Panc1 (cell line): Measurements from ENCODE around the gene GAMT. TPM values are rescaled to one million over a fixed set of nuclear protein-coding genes. Genes with fewer than 3 reads are reported as not detected.

ENCODE experiments used
- ATAC-seq: fragments of 200-7000 bp; cut with Tn5 transposase; 2 replicates; pipeline ENCODE4 v1.9.1; 2020; ENCODE audit warnings: mild to moderate bottlenecking, moderate library complexity
- BruUV-seq: library from RNA; stranded (reverse); fragments of 400-500 nt; replicated peaks from 2 replicates; lab custom pipeline; 2021; lab: Mats Ljungman, UMichigan
- CTCF ChIA-PET: fragments of 300-600 bp; sonication (Branson Sonifier 250); formaldehyde crosslinking; loops from one replicate; lab custom pipeline; 2022; ENCODE audit warnings: antibody characterized with exemption; lab: Charles Lee
- POLR2A ChIA-PET: fragments of 300-600 bp; sonication (Branson Sonifier 250); formaldehyde crosslinking; loops from one replicate; lab custom pipeline; 2022; ENCODE audit warnings: antibody characterized with exemption; lab: Charles Lee
- DNase-seq: peaks from one replicate; pipeline ENCODE4 v3.0.0-alpha.2; 2010; ENCODE audit warnings: low read depth, low spot score
- H3K27ac ChIP-seq: 2 replicates; pipeline ENCODE4 v1.5.1; 2011; ENCODE audit warnings: mild to moderate bottlenecking, low read length, inconsistent platforms
- H3K27me3 ChIP-seq: fragments of 200-500 bp; sonication (Bioruptor generic); 2 replicates; pipeline ENCODE4 v1.6.0; 2014; ENCODE audit warnings: low read length, inconsistent platforms; ENCODE audit not compliant: control insufficient read depth, insufficient read depth
- H3K36me3 ChIP-seq: fragments of 200-500 bp; sonication (Bioruptor generic); 2 replicates; pipeline ENCODE4 v1.5.1; 2014; ENCODE audit warnings: inconsistent platforms, mild to moderate bottlenecking, low read length, moderate library complexity; ENCODE audit not compliant: control insufficient read depth, insufficient read depth
- H3K4me1 ChIP-seq: 2 replicates; pipeline ENCODE4 v1.5.1; 2011; ENCODE audit warnings: inconsistent platforms, mild to moderate bottlenecking, low read length, moderate library complexity; ENCODE audit not compliant: control insufficient read depth, insufficient read depth
- H3K4me3 ChIP-seq, 2 experiments: 2 replicates each; pipeline ENCODE4 v1.5.1; 2011 to 2012; ENCODE audit warnings: low read depth in 2 of 2, low read length in 2 of 2, mild to moderate bottlenecking in 2 of 2, inconsistent platforms in 1 of 2, moderate library complexity in 1 of 2
- H3K9me3 ChIP-seq: fragments of 200-500 bp; sonication (Bioruptor generic); 2 replicates; pipeline ENCODE4 v1.5.1; 2014; ENCODE audit warnings: low read depth, mild to moderate bottlenecking, inconsistent platforms, low read length, moderate library complexity; ENCODE audit not compliant: control insufficient read depth, insufficient read depth
- POLR2AphosphoS5 ChIP-seq: IDR thresholded peaks from 2 replicates; pipeline ENCODE4 v1.6.1; 2012; ENCODE audit warnings: mild to moderate bottlenecking, low read depth, low read length, moderate library complexity
- SIN3A ChIP-seq: IDR thresholded peaks from 2 replicates; pipeline ENCODE4 v1.6.1; 2012; ENCODE audit warnings: low read depth, mild to moderate bottlenecking, low read length, moderate library complexity, borderline replicate concordance; ENCODE audit not compliant: insufficient read depth
- TCF7L2 ChIP-seq: IDR thresholded peaks from 2 replicates; pipeline ENCODE4 v1.6.1; 2011; ENCODE audit warnings: mild to moderate bottlenecking, low read depth, low read length, inconsistent platforms
- in situ Hi-C: cut with HindIII; loops from 2 replicates; pipeline ENCODE4 v1.10.0; 2016; ENCODE audit warnings: low sequenced_read_pairs, low pct_unique_long_range_greater_than_20kb
- intact Hi-C: fragments of 100-400 bp; cut with micrococcal nuclease; formaldehyde crosslinking; loops from one replicate; pipeline ENCODE4 v1.10.0; 2022; ENCODE audit not compliant: unreplicated experiment
- total RNA-seq: library from RNA; stranded (reverse); gene quantifications from one replicate; pipeline ENCODE4 v1.2.1, GENCODE V29; 2021; ENCODE audit not compliant: unreplicated experiment
- TF ChIP-seq, protein P1 (sequence below), 2 experiments: IDR thresholded peaks; 2 replicates each; pipeline ENCODE4 v1.6.1; 2011 to 2012; ENCODE audit warnings: low read depth in 2 of 2, control low read depth in 1 of 2, low read length in 1 of 2, mild to moderate bottlenecking in 1 of 2, moderate library complexity in 1 of 2; ENCODE audit not compliant: insufficient read depth in 1 of 2
- TF ChIP-seq, protein P2 (sequence below): fragments of 450-650 bp; IDR thresholded peaks from 2 replicates; pipeline ENCODE4 v1.5.1; 2017; ENCODE audit warnings: mild to moderate bottlenecking

The GAMT gene
- total RNA-seq, 1 experiment from 2014 or later, result 21.2 TPM

DNA sequence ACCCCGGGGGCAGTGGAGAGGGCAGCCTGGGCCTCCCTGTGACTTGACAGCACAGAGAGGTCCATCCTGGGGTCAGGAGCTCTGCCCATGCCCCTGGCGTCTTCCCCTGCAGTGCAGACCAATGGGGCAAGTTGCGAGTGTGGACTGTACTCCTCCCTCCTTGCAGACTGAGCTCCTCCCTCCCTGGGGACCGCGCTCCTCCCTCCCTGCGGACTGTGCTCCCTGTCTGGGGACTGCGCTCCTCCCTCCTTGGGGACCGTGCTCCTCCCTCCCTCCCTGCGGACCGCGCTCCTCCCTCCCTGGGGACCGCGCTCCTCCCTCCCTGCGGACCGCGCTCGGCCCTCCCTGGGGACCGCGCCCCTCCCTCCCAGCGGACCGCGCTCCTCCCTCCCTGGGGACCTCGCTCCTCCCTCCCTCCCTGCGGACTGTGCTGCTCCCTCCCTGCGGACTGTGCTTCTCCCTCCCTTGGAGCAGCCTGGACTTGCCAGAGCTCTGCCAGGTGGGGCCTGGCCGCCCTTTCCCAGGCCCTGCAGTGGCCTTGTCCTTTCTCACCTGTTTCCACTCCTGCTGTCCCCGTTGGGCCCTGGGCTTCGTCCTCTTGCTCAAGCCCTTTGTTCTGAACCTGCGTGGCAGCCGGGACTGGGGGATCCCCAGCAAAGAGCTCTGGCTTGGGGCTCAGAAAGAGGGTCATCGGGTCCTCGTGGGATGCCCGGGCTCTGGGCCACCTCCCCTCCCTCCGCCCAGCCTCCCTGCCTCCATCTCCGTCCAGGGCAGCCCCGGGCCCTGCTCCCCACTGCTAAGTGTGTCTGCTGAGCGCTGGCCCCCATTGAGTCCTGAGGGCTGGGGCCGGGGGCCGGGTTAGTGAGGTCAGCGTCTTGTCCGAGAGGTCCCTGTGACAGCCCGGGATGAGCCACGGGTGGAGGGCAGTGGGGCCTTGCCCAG is 6.8 kb downstream of the GAMT start:
- TF ChIP-seq POLR2AphosphoS5 (no peak), TCF7L2 (no peak)
- TF ChIP-seq, protein P1, sequence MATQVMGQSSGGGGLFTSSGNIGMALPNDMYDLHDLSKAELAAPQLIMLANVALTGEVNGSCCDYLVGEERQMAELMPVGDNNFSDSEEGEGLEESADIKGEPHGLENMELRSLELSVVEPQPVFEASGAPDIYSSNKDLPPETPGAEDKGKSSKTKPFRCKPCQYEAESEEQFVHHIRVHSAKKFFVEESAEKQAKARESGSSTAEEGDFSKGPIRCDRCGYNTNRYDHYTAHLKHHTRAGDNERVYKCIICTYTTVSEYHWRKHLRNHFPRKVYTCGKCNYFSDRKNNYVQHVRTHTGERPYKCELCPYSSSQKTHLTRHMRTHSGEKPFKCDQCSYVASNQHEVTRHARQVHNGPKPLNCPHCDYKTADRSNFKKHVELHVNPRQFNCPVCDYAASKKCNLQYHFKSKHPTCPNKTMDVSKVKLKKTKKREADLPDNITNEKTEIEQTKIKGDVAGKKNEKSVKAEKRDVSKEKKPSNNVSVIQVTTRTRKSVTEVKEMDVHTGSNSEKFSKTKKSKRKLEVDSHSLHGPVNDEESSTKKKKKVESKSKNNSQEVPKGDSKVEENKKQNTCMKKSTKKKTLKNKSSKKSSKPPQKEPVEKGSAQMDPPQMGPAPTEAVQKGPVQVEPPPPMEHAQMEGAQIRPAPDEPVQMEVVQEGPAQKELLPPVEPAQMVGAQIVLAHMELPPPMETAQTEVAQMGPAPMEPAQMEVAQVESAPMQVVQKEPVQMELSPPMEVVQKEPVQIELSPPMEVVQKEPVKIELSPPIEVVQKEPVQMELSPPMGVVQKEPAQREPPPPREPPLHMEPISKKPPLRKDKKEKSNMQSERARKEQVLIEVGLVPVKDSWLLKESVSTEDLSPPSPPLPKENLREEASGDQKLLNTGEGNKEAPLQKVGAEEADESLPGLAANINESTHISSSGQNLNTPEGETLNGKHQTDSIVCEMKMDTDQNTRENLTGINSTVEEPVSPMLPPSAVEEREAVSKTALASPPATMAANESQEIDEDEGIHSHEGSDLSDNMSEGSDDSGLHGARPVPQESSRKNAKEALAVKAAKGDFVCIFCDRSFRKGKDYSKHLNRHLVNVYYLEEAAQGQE (IDR thresholded peaks at IDR 0.05; ENCODE audit: insufficient read depth in 1 of 2, low read depth in 2 of 2, low read length in 1 of 2), result no peak
- TF ChIP-seq, protein P2, sequence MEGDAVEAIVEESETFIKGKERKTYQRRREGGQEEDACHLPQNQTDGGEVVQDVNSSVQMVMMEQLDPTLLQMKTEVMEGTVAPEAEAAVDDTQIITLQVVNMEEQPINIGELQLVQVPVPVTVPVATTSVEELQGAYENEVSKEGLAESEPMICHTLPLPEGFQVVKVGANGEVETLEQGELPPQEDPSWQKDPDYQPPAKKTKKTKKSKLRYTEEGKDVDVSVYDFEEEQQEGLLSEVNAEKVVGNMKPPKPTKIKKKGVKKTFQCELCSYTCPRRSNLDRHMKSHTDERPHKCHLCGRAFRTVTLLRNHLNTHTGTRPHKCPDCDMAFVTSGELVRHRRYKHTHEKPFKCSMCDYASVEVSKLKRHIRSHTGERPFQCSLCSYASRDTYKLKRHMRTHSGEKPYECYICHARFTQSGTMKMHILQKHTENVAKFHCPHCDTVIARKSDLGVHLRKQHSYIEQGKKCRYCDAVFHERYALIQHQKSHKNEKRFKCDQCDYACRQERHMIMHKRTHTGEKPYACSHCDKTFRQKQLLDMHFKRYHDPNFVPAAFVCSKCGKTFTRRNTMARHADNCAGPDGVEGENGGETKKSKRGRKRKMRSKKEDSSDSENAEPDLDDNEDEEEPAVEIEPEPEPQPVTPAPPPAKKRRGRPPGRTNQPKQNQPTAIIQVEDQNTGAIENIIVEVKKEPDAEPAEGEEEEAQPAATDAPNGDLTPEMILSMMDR, result no peak
- in situ Hi-C loops, result no loop called here
- Histone ChIP-seq H3K4me1 (peaks cover 15% of the 10 kb centered on the region), H3K27me3 (no peaks in the 10 kb centered on the region), H3K4me3 (no peak overlapping the region), H3K36me3 (no peaks in the 10 kb centered on the region), H3K9me3 (no peaks in the 10 kb centered on the region), H3K27ac (no peak overlapping the region)
- no TSS peak for BruUV-seq
- no peak for DNase-seq
- intact Hi-C loops, result no loop called here
- CTCF ChIA-PET, result no interaction called here
- ATAC-seq, result no peak
- POLR2A ChIA-PET, result no interaction called here

GRCh38 chr19:1393841-1394240 is 7.5 kb downstream of the GAMT start:
- peaks cover 15% of the 10 kb centered on the region for H3K4me1 ChIP-seq
- in situ Hi-C loops, result no loop called here
- no peak for TF ChIP-seq SIN3A
- TF ChIP-seq, protein P2, result no peak
- no peak for TF ChIP-seq TCF7L2
- TF ChIP-seq, protein P1 (IDR thresholded peaks at IDR 0.05; ENCODE audit: insufficient read depth in 1 of 2, low read depth in 2 of 2, low read length in 1 of 2), result no peak
- no peak for TF ChIP-seq POLR2AphosphoS5
- intact Hi-C loops, result no loop called here
- BruUV-seq, result no TSS peak
- no peak overlapping the region for H3K4me3 ChIP-seq
- H3K36me3 ChIP-seq, result no peaks in the 10 kb centered on the region
- ATAC-seq (no peak), DNase-seq (no peak)
- H3K9me3 ChIP-seq, result no peaks in the 10 kb centered on the region
- ChIA-PET POLR2A (no interaction called here), CTCF (no interaction called here)
- H3K27ac ChIP-seq, result no peak overlapping the region
- H3K27me3 ChIP-seq, result no peaks in the 10 kb centered on the region
